LHCN-M2 (cell line): ENCODE results near the gene NOP16. TPM values are rescaled to one million over a fixed set of nuclear protein-coding genes. Genes with fewer than 3 reads are reported as not detected.

Experiments
- DNase-seq: peaks from one replicate; pipeline ENCODE4 v3.0.0-alpha.2; 2012; ENCODE audit warnings: low read depth
- polyA plus RNA-seq: library from polyadenylated mRNA; unstranded; fragments of >200 nt; gene quantifications from one replicate; pipeline ENCODE4 v1.2.1, GENCODE V29; 2012; ENCODE audit warnings: missing spikeins
- total RNA-seq: library from RNA; depleted of rRNA; stranded (reverse); fragments of >200 nt; gene quantifications from 2 replicates; pipeline ENCODE4 v1.2.3, GENCODE V29; 2014; rRNA removed

Gene NOP16, protein sequence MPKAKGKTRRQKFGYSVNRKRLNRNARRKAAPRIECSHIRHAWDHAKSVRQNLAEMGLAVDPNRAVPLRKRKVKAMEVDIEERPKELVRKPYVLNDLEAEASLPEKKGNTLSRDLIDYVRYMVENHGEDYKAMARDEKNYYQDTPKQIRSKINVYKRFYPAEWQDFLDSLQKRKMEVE
- total RNA-seq: 21.7 and 28.1 TPM in 2 replicates
- 44.6 TPM for polyA plus RNA-seq

DNA sequence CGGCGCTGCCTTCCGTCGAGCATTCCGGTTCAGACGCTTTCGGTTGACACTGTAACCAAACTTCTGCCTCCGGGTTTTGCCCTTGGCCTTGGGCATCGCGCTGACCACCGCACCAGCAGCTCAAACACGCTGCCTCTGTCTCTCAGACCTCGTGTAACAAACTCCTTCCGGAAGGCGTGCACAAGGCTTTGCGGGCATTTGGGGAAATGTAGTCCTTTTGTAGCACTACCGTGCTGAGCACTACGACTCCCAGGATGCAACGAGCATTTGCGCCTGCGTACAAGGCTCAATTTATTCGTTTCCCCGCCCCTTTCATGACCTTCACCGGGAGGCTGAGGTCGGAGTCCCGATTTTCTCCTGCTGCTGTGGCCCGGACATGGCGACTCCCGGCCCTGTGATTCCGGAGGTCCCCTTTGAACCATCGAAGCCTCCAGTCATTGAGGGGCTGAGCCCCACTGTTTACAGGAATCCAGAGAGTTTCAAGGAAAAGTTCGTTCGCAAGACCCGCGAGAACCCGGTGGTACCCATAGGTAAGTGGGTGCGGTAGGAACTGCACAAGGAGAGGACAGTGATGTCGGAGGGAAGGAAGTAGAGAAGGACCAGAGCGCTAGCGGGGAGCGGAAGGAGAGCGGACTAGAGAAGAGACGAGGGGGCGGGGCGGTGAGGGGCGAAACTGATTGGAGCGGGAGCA is at the start of gene NOP16, which contains the start of gene HIGD2A:
Gene NOP16, minus strand, starts transcription at position 155 of the 691 bp plus-strand sequence. Its CDS starts 59 bp downstream, at position 96.
Gene HIGD2A, plus strand, starts transcription at position 308 of the 691 bp plus-strand sequence. Its CDS starts 69 bp downstream, at position 377.
- DNase-seq: peak; percentile 98

DNA sequence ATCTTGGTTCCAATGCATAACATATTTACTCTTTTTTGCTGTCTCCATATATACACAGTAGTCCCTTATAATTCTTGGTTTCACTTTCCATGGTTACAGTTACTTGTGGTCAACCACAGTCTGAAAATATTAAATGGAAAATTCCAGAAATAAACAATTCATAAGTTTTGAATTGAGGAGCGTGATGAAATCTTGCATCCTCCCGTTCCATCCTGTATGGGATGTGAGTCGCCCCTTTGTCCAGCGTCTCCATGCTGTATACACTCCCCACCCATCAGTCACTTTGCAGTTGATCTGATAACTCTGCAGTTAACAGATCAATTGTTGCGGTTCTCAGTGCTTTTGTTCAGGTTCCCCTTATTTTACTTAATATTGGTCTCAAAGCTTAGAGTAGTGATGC is 48.3 kb upstream of the NOP16 start:
- DNase-seq: peak; percentile 63

DNA sequence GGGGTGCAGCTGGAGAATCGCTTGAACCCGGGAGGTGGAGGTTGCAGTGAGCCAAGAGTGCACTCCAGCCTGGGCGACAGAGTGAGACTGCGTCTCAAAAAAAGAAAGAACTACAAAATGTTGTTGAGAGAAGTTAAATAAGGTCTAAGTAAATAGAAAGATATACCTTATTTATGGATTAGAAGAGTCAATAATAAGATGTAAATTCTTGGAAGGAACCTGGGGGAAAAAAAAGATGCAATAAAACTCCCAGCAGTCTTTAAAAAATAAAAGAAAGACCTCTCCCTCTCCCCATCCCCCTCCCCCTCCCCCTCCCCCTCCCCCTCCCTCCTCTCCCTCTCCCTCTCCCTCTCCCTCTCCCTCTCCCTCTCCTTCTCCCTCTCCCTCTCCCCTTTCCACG is 44.3 kb upstream of the NOP16 start:
- DNase-seq: no peak

DNA sequence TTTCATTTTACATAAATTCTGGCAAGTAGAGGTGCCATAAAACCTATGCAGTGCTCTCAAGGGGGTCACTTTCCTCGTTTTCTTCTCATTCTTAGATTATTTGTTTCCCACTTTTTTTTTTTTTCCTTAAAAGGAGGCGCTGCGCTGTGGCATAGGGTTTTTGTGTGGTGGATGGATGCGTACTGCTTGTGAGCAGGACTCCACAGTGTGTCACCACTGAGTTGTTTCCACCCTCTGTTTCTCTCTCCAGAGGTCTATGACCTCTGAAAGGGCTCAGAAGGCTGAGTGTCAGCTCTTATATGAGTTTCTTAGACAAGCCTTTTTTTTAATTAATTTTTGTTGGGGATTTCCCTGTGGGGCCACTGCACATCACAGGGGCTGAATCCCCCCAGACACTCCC is 41.6 kb upstream of the NOP16 start:
- peak; percentile 34 for DNase-seq

DNA sequence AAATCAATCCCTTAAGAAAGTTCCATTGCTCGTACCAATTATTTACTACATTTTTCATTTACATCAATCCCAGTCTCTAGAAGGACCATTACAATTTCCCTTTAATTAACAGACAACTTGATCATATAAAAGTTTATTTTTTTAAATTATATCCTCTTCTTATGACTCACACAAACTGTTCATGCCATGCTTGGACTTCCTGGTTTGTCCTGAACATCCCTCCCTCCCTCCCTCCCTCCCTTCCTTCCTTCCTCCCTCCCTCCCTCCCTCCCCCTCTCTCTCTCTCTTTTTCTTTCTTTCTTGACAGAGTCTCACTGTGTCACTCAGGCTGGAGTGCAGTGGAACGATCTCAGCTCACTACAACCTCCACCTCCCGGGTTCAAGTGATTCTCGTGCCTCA is 39.6 kb upstream of the NOP16 start:
- DNase-seq: peak; percentile 31

DNA sequence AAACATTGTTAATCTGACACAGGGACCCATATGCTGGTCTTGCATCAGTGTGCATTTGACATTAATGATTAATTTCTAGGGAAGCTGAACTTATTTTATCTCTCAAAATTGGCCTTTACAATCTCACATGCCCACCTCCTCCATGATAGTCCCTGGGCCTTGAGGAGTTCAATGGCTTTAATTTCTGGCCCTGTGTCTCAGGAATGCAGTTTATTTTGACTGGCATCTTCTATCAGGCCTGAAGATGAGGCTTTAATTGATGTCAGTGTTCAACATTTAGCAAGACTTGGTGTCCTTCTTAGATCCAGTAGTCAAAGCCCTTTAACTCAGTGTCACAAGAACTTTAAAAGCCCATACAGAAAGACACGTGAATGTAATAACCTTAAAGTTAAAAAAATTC is 38.5 kb upstream of the NOP16 start:
- no peak for DNase-seq

DNA sequence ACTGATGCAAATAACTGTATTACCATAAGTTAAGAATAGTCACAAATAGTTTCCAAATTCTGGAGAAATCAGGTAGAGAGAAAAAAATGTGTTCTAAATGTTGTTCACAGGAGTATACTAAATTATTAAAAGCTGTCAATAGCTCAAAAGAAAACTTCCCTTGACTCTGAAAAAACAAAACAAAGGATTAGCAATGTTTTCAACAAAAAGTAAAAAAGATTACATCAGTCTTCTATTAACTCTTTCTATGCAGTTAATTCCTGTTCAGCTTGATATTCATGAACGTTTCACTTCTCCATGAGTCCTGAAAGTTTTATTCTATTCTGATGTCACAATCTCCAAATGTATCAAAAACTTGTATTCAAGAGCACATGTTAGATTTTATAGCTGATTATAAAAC is 37.4 kb upstream of the NOP16 start:
- DNase-seq: no peak

DNA sequence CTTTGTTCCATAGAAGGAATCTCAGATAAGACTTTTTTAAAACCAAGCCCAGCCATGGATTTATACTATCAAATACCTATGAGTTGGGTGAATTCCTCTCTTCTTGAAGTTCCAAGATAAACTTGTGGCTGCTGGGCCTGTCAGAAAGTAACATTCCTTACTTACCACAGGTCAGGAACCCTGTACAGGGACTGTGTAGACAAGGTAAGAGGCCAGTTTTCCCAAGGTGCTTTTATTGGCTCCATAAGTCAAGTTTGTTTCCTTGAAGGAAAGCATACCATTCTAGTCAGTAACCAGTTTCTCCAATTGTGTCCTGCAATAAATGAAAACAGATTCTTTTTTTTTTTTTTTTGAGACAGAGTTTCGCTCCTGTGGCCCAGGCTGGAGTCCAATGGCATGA is 36.7 kb upstream of the NOP16 start:
- DNase-seq: no peak

DNA sequence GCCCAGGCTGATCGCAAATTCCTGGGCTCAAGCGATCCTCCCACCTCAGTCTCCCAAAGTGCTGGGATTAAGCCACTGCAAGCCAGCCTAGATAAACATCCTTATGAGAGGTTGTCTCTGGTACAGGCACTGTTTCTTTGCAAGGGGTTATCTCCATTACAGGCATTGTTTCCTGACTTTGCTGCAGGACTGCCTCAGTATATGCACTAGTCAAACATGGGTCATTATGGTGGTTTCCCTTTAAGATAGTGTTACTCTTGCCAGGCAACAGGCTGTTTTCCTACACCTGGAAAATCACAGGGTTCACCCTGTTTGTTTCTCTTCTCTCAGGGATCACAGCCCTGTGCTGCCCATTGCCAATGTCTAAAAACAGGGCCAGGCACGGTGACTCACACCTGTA is 35.8 kb upstream of the NOP16 start:
- DNase-seq: no peak

DNA sequence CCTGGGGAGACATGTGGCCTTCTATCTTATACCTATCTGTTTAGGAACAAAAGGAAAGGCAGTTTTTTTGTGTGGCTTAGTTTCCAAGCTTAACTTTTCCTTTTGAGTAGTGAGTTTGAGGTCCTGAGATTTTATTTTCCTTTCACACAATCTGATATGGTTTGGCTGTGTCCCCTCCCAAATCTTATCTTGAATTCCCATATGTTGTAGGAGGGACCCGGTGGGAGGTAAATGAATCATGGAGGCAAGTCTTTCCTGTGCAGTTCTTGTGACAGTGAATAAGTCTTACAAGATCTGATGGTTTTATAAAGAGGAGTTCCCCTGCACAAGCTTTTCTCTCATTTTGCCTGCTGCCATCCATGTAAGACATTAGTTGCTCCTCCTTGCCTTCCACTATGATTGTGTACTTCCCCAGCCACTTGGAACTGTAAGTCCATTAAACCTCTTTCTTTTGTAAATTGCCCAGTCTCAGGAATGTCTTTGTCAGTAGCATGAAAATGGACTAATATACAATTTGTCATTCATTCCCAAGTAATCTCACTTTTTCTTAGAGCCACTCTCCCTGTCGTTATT is 32.7 kb upstream of the NOP16 start:
- DNase-seq: no peak

DNA sequence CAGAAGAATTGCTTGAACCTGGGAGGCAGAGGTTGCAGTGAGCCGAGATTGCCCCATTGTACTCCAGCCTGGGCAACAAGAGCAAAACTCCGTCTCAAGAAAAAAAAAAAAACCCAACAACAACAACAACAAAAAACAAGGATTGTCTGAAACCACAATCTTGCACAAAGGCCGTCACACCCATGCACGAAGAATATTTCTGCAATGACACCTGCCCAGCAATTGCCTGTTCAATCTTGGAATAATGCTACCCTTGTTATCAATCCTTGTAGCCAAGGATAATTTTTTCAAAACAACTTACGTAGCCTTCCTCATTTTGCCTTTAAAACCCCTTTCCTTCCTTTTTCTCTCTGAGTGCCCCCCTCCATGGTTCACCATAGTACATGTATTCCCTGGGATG is 31.7 kb upstream of the NOP16 start:
- DNase-seq: no peak

DNA sequence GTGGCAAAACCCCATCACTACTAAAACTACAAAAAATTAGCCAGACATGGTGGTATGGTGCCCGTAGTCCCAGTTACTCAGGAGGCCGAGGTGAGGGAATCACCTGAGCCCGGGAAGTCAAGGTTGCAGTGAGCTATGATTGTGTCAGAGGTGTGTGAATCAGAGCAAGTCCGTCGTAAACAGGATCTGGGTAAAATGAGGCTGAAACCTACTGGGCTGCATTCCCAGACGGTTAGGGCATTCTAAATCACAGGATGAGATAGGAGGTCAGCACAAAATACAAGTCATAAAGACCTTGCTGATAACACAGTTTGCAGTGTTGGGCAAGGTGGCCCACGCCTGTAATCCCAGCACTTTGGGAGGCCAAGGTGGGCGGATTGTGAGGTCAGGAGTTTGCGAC is 29.9 kb upstream of the NOP16 start:
- DNase-seq: no peak

DNA sequence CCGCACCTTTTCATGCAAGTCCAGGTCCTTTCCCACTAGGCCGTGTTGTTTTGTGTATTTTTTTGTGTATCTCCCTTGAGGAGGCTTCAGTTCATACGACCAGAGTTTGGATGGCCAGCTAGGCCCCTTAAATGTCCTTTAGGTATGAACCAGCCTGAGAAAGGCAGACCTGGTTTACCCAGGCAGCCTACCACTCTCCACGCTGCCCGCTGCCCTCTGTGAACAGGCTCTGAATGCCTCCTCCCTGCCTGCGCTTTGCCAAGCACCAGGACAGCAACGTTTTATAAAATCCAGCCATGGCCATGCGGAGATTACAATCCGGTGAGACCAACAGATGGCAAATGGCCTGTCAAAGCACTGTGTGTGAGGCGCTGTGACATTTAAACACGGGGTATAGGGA is 28.6 kb upstream of the NOP16 start:
- no peak for DNase-seq

DNA sequence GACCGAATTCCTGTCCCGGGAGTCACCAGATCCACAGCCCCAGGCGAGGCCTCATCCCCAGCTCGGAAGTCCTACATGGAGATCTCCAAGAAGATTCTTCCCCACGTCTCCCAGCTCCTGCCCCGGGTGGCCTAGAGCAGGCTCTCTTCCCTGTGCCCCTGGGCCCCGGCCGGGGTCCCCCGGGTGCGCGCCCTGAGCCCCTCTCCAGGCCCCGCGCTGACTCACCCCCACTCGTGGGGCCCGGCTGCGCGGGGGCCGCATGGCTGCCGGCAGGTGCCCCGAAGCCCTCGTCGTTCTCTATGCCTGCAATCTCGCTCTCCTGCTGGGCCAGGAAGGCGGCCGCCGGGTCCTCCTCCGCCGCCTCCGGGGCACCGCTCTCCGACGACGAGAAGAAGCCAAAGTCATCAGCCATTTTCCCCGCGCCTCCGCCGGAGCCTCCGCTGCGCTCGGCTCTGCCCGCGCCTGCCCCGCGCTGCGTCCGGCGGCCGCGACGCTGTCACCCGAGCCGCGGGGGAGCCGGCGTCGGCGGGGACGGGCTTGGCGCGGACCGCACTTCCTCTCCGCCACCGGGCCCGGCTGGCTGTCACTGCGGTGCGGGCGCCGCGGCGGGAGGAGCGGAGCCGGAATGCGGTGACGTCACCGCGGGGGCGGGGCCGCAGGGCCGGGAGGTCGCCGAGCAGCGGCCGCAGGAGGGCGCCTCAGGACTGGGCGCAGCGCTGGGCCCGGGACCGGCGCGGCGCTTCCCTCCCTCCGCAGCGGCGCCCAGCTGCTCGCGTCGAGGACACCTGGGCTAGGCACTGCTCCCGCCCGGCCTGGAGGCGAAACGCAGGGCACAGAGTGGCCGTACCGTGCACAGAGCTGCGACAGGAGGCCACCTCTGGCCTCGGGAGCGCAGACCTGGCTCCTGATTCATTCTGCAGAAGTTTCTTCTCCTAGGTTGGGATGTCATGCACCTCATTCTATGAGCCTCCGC is 27.8 kb upstream of the NOP16 start, which contains the start of gene CLTB:
Gene CLTB, minus strand, starts transcription at position 588 of the 973 bp plus-strand sequence. Its CDS starts 176 bp downstream, at position 412.
- DNase-seq: peak; percentile 73

DNA sequence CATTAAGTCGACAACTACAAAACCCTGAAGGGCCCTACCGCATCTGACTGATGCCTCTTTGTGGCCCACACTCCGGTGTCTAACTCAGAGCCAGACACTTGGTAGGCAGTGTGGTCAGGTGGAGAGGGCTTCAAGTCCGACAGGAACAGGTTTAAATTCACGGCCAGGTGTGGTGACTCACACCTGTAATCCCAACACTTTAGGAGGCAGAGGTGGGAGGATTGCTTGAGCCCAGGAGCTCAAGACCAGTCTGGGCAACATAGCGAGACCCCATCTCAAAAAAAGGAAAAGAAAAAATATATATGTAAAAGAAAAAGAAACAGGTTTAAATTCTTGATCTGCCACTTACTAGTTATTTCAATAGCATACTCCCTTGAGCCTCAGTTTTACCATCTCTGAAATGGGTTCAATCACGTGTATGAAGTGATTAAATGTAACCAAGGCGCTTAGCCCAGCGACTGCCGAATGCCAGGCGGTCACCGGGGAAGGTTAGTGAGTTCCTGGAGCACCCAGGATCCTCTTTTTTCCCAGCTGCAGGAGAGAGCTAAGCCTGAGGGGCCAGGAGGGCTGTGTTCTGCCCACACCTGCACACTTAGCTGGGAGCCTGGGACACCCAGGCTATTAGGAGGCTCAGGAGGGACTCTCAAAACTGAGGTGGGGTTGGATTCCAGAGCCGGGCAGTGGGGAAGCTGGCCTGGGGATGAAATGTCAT is 27.0 kb upstream of the NOP16 start:
- no peak for DNase-seq

DNA sequence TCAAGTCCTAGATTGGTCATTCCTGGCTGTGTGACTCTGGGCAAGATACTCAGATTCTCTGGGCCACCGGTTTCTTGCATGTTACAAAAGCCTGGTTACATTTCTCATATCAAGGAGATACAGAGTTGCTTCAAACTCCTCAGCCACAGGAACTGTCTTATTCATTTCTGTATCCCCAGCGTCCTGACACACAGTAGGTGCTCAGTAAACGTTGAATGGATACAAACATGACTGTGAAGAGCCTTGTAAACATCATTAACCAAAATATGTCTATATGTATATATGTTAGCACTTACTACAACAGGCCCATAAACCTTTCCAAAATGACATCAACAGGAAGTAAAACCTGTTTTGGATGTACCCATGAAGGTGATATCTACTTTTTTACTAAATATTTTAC is 26.3 kb upstream of the NOP16 start:
- no peak for DNase-seq

DNA sequence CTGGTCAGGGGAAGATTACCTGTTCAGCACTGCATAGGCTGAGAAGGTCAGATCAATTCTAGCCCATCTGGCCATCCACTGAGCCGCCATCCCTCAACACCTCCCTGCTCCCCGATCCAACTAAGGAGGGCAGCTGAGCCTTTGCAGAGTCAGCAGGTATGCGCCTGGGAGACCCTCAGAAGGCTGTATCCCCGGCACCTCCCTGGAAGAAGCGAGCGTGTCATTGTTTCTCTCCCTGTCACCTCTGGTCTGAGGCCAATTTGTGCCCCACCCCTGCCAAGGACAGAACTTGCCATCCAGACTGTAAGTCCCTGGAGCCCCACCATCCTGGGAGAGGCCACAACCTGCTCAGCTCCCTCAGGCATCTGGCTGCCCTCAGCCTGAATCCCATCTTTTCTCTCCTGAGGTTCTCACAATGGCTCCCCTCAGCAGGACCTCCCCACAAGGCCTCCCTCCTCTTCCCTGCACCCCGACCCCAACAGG is 25.4 kb upstream of the NOP16 start:
- DNase-seq: no peak

DNA sequence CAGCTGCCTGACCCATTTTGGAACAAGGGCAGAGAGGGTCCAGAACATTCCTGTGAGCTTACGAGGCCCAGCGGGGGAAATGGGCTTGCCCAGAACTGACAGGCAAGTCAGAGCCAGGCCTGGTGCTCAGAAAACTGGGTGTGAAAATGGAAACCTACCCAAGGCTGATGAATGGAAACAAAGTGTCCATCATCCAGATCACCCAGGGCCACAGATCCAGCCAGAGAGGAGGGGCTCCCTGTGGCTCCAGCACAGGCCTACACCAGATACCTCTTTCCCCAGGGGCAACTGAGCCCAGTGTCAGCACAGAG is 24.8 kb upstream of the NOP16 start:
- DNase-seq: peak; percentile 72

DNA sequence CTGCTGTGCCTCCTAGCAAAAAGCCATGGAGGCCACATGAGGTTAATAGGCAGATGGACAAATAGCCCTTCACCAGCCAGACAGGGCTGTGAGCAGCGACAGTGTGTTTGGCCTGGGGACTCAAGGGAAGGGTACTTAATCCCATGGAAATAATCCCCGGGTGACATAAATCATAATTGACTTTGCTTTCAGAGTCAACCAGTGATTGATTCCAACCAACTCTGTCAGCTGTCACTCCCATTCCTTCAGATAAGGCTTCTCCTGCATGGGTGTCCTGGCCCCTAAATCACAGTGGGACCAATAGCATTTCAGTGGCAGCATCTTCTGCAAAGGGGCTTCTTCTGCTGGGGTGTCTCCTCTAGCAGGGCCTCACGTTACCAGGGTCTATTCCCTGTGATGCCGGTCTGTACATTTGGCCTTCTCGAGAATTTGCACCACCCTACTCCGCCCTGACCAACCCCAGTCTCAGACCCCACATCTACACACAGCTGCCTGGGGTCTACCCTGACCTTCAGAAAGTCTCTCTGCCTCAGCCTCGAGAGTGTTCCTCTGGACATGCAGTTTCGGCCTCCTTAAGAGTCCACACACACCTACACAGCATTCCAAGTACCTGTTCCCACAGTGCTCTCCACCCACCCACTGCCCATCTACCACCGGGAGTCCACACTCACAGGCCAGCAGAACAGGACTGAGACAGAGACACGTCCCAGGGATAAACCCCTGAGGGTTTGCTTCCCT is 24.3 kb upstream of the NOP16 start:
- DNase-seq: no peak

DNA sequence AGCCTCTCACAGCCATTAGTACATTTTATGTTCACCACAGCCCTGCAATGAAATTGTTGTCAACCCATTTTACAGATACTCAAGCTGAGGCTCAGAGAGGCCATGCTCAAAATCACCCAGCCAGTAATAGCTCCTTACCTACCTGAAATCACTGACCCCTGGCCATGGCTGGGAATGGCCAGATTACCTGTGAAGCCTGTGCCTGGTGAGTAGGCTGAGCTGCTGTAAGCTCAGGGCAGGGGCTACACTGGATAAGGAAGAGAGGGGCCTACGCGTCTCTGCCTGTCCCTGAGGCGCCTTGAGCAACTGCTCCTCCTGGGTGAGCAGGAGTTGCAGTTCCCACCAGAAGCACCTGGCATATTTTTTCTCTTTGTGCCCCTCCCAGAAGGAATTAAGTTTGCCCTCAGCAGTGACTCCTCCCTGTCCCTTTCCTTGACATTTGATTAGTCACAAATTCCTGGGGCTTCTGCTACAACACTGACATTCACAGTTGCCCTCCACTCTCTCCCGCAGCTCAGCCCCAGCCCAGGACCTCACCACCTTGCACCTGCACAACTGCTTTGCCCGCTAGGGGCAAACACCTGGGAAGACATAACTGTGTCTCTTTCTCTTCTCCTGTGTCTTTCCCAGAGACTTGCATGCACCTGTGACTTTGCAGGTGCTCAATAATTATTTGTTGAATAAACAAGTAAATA is 22.2 kb upstream of the NOP16 start:
- no peak for DNase-seq
